MM.1S (cell line): ENCODE data around the gene PIP4K2A.

ENCODE experiments used
- CTCF ChIP-seq: fragments of 300-600 bp; sonication (generic); IDR thresholded peaks from 2 replicates; pipeline ENCODE4 v1.5.1; 2016; ENCODE audit warnings: antibody characterized with exemption, low read length, mixed read lengths
- EZH2 ChIP-seq: fragments of 300-600 bp; sonication (generic); optimal IDR thresholded peaks from 2 replicates; pipeline ENCODE3; 2017; ENCODE audit warnings: low read depth, mild to moderate bottlenecking, antibody characterized with exemption, low read length, mixed read lengths
- EZH2phosphoT487 ChIP-seq: fragments of 300-600 bp; sonication (generic); IDR thresholded peaks from 2 replicates; pipeline ENCODE4 v1.6.1; 2018; ENCODE audit warnings: antibody characterized with exemption, low read length

DNA sequence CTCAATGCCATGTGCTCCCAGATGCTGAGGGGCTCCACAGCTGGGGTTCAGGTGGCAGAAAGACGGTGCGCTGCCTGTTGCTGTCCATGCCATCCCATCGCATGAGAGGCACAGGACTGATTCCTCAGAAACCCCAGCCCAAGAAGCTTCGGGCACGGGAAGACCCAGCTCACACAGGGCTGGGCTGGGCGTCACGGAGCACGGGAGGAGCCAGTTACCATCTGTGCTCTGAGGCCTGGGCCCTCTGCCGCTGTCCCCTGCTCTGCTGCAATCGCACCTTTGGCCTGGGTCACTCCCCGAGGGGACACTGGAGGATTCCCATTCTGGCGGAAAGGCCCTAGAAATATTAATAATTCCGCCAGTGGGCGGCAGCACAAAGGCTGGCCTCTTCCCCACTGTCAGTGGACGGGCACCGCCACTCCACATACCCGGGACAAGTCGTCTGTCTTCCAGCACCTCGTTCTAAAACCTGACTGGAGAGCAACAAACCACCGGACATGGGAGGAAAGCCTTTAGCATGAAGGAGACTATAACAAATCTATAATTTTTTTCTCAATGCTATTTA lies 92.1 kb downstream of the PIP4K2A start:
- TF ChIP-seq CTCF = no peak
- TF ChIP-seq EZH2phosphoT487 = no peak
- TF ChIP-seq EZH2 = no peak
